ENCODE data around the gene SPCS2.
"Not testable (repeated sequence)": the region's sequence is repeated elsewhere in the genome, so short reads cannot be mapped to it uniquely, and the experiment has no call there.

The SPCS2 gene

GRCh38 chr11:74988541-74989259 lies 39.6 kb downstream of the SPCS2 start, which contains the start of gene NEU3:
NEU3 (plus strand) TSS chr11:74988933; CDS start chr11:74989061, 128 bp downstream.
- Histone ChIP-seq H3K9me3 (ENCODE audit: control insufficient read depth, low read length) (no peaks in the 10 kb centered on the region), H3K4me3 (ENCODE audit: low read depth, low read length) (peak within 1 kb of the TSS; percentile 84), H2AFZ (peak within 1 kb of the TSS; percentile 87), H3K4me2 (ENCODE audit: low read length) (peak within 1 kb of the TSS; percentile 81), H3K27me3 (ENCODE audit: control insufficient read depth, insufficient read depth, low read length) (no peaks in the 10 kb centered on the region), H3K4me1 (peaks cover 2% of the 10 kb centered on the region), H3K36me3 (ENCODE audit: control insufficient read depth, insufficient read depth, low read length) (no peaks in the 10 kb centered on the region), H3K79me2 (no peaks in the 10 kb centered on the region), H3K27ac (peak within 1 kb of the TSS; percentile 87), H3K9ac (peak within 1 kb of the TSS; percentile 61)
- no peak for TF ChIP-seq CTCF (IDR thresholded peaks at IDR 0.05)

GRCh38 chr11:74989260-74989638 lies 40.2 kb downstream of the SPCS2 start:
- Histone ChIP-seq H3K4me2 (ENCODE audit: low read length) (peak overlapping the region; percentile 81), H3K4me1 (peaks cover 2% of the 10 kb centered on the region), H2AFZ (peak overlapping the region; percentile 87), H3K36me3 (ENCODE audit: control insufficient read depth, insufficient read depth, low read length) (no peaks in the 10 kb centered on the region), H3K9ac (no peak overlapping the region), H3K27me3 (ENCODE audit: control insufficient read depth, insufficient read depth, low read length) (no peaks in the 10 kb centered on the region), H3K79me2 (no peaks in the 10 kb centered on the region), H3K27ac (peak overlapping the region; percentile 87), H3K9me3 (ENCODE audit: control insufficient read depth, low read length) (no peaks in the 10 kb centered on the region), H3K4me3 (ENCODE audit: low read depth, low read length) (peak overlapping the region; percentile 84)
- no peak for TF ChIP-seq CTCF (IDR thresholded peaks at IDR 0.05)

- not testable (repeated sequence) for H2AFZ ChIP-seq; H3K9me3 ChIP-seq (ENCODE audit: control insufficient read depth, low read length); H3K9ac ChIP-seq; H3K79me2 ChIP-seq; H3K4me1 ChIP-seq; H3K27ac ChIP-seq; H3K27me3 ChIP-seq (ENCODE audit: control insufficient read depth, insufficient read depth, low read length); H3K36me3 ChIP-seq (ENCODE audit: control insufficient read depth, insufficient read depth, low read length)
- H3K4me3 ChIP-seq (ENCODE audit: low read depth, low read length), result peak overlapping the region; percentile 84
- peak overlapping the region; percentile 81 for H3K4me2 ChIP-seq (ENCODE audit: low read length)
Measured at GRCh38 chr11:74990150-74990549, 41.1 kb downstream of the SPCS2 start.

GRCh38 chr11:74990941-74991340 lies 41.9 kb downstream of the SPCS2 start:
- H3K4me1 ChIP-seq, result peaks cover 2% of the 10 kb centered on the region
- H3K27ac ChIP-seq, result no peak overlapping the region
- no peak for TF ChIP-seq CTCF (IDR thresholded peaks at IDR 0.05)
- no peaks in the 10 kb centered on the region for H3K36me3 ChIP-seq (ENCODE audit: control insufficient read depth, insufficient read depth, low read length)
- no peaks in the 10 kb centered on the region for H3K9me3 ChIP-seq (ENCODE audit: control insufficient read depth, low read length)
- peak overlapping the region; percentile 40 for H3K4me2 ChIP-seq (ENCODE audit: low read length)
- no peaks in the 10 kb centered on the region for H3K79me2 ChIP-seq
- no peak overlapping the region for H3K9ac ChIP-seq
- H2AFZ ChIP-seq, result no peak overlapping the region
- peak overlapping the region; percentile 16 for H3K4me3 ChIP-seq (ENCODE audit: low read depth, low read length)
- no peaks in the 10 kb centered on the region for H3K27me3 ChIP-seq (ENCODE audit: control insufficient read depth, insufficient read depth, low read length)

- Histone ChIP-seq H3K27ac (no peak overlapping the region), H3K4me3 (ENCODE audit: low read depth, low read length) (no peak overlapping the region)
- TF ChIP-seq CTCF (IDR thresholded peaks at IDR 0.05), result no peak
Measured at GRCh38 chr11:74992852-74993251, 43.8 kb downstream of the SPCS2 start.

More at GRCh38 chr11:74992852-74993251, 43.8 kb downstream of the SPCS2 start:
- no peaks in the 10 kb centered on the region for H3K36me3 ChIP-seq (ENCODE audit: control insufficient read depth, insufficient read depth, low read length)
- H3K27me3 ChIP-seq (ENCODE audit: control insufficient read depth, insufficient read depth, low read length), result no peaks in the 10 kb centered on the region
- H3K4me2 ChIP-seq (ENCODE audit: low read length), result no peak overlapping the region
- H3K9me3 ChIP-seq (ENCODE audit: control insufficient read depth, low read length), result no peaks in the 10 kb centered on the region
- H3K4me1 ChIP-seq, result peaks cover 2% of the 10 kb centered on the region
- H3K79me2 ChIP-seq, result no peaks in the 10 kb centered on the region
- no peak overlapping the region for H3K9ac ChIP-seq
- H2AFZ ChIP-seq, result no peak overlapping the region
